ENCODE measurements around the gene RPS6KA5. TPM values are rescaled to one million over a fixed set of nuclear protein-coding genes. Genes with fewer than 3 reads are reported as not detected.
"Not testable (repeated sequence)": the region's sequence is repeated elsewhere in the genome, so short reads cannot be mapped to it uniquely, and the experiment has no call there.

RPS6KA5 gene
- total RNA-seq, 8 experiments from 2014 or later = 2.5 to 25.2 (median 5.8) TPM

GRCh38 chr14:90963343-90963742 lies 97.1 kb downstream of the RPS6KA5 start:
- no peaks in the 10 kb centered on the region for H3K4me1 ChIP-seq (replicated peaks in 1 of 2)
- in situ Hi-C loops (cut with MboI; ENCODE audit: low pct_unique_long_range_greater_than_20kb in 2 of 9, low sequenced_read_pairs in 9 of 9, unreplicated experiment in 9 of 9) = no loop called here
- 44 to 100% (median 86%) methylated on average over 1 to 4 of the region's 4 CpGs; no CpG with 5 or more reads in 1 of the 10 experiments for WGBS, 10 experiments
- no peak overlapping the region for H3K27ac ChIP-seq
- no peak for ATAC-seq (replicated peaks in 6 of 8)
- H3K4me3 ChIP-seq = no peak overlapping the region

- 7 to 98% (median 85%) methylated on average over 4 to 11 of the region's 11 CpGs for WGBS, 10 experiments
- peak in 3 of 8 experiments; percentile 60 to 90 (median 84) for ATAC-seq (replicated peaks in 6 of 8)
- Histone ChIP-seq H3K4me3 (no peak overlapping the region), H3K4me1 (replicated peaks in 1 of 2) (no peaks in the 10 kb centered on the region), H3K27ac (no peak overlapping the region)
- in situ Hi-C loops (cut with MboI; ENCODE audit: low pct_unique_long_range_greater_than_20kb in 2 of 9, low sequenced_read_pairs in 9 of 9, unreplicated experiment in 9 of 9) = no loop called here
Observed at GRCh38 chr14:90962505-90963109, 97.8 kb downstream of the RPS6KA5 start.

- 83 to 100% (median 87%) methylated on average over 1 to 6 of the region's 6 CpGs; no CpG with 5 or more reads in 1 of the 10 experiments for WGBS, 10 experiments
- in situ Hi-C loops (cut with MboI; ENCODE audit: low pct_unique_long_range_greater_than_20kb in 2 of 9, low sequenced_read_pairs in 9 of 9, unreplicated experiment in 9 of 9) = no loop called here
- Histone ChIP-seq H3K4me1 (replicated peaks in 1 of 2) (no peaks in the 10 kb centered on the region), H3K4me3 (no peak overlapping the region), H3K27ac (no peak overlapping the region)
- no peak for ATAC-seq (replicated peaks in 6 of 8)
Observed at GRCh38 chr14:90960818-90961217, 99.6 kb downstream of the RPS6KA5 start.

GRCh38 chr14:90959344-90959743 lies 101.1 kb downstream of the RPS6KA5 start:
- ATAC-seq (replicated peaks in 6 of 8) = no peak
- no peaks in the 10 kb centered on the region for H3K4me1 ChIP-seq (replicated peaks in 1 of 2)
- WGBS, 10 experiments = 80 to 100% (median 100%) methylated on average over 1 to 3 of the region's 3 CpGs; no CpG with 5 or more reads in 1 of the 10 experiments
- in situ Hi-C loops (cut with MboI; ENCODE audit: low pct_unique_long_range_greater_than_20kb in 2 of 9, low sequenced_read_pairs in 9 of 9, unreplicated experiment in 9 of 9) = no loop called here
- no peak overlapping the region for H3K4me3 ChIP-seq
- H3K27ac ChIP-seq = no peak overlapping the region

GRCh38 chr14:90956273-90956672 lies 104.2 kb downstream of the RPS6KA5 start:
- no peak overlapping the region for H3K4me3 ChIP-seq
- in situ Hi-C loops (cut with MboI; ENCODE audit: low pct_unique_long_range_greater_than_20kb in 2 of 9, low sequenced_read_pairs in 9 of 9, unreplicated experiment in 9 of 9) = no loop called here
- no peaks in the 10 kb centered on the region for H3K4me1 ChIP-seq (replicated peaks in 1 of 2)
- ATAC-seq (replicated peaks in 6 of 8) = no peak
- no peak overlapping the region for H3K27ac ChIP-seq

- H3K4me1 ChIP-seq (replicated peaks in 1 of 2); in situ Hi-C loops (cut with MboI; ENCODE audit: low pct_unique_long_range_greater_than_20kb in 2 of 9, low sequenced_read_pairs in 9 of 9, unreplicated experiment in 9 of 9); H3K27ac ChIP-seq; H3K4me3 ChIP-seq; ATAC-seq (replicated peaks in 6 of 8): not testable (repeated sequence)
- 13 to 90% (median 86%) methylated on average over 1 to 2 of the region's 2 CpGs; no CpG with 5 or more reads in 4 of the 10 experiments for WGBS, 10 experiments
Observed at GRCh38 chr14:90953643-90954042, 106.8 kb downstream of the RPS6KA5 start.

- in situ Hi-C loops (cut with MboI; ENCODE audit: low pct_unique_long_range_greater_than_20kb in 2 of 9, low sequenced_read_pairs in 9 of 9, unreplicated experiment in 9 of 9) = no loop called here
- no peak overlapping the region for H3K27ac ChIP-seq
- no peak for ATAC-seq (replicated peaks in 6 of 8)
- H3K4me3 ChIP-seq = no peak overlapping the region
- H3K4me1 ChIP-seq (replicated peaks in 1 of 2) = no peaks in the 10 kb centered on the region
- WGBS, 10 experiments = 60 to 100% (median 83%) methylated on average over 1 to 3 of the region's 3 CpGs; no CpG with 5 or more reads in 1 of the 10 experiments
Observed at GRCh38 chr14:90943367-90943766, 117.1 kb downstream of the RPS6KA5 start.

GRCh38 chr14:90942511-90942910 lies 117.9 kb downstream of the RPS6KA5 start:
- Histone ChIP-seq H3K27ac (no peak overlapping the region), H3K4me3 (no peak overlapping the region), H3K4me1 (replicated peaks in 1 of 2) (no peaks in the 10 kb centered on the region)
- in situ Hi-C loops (cut with MboI; ENCODE audit: low pct_unique_long_range_greater_than_20kb in 2 of 9, low sequenced_read_pairs in 9 of 9, unreplicated experiment in 9 of 9) = no loop called here
- 75 to 100% (median 89%) methylated on average over 1 to 2 of the region's 2 CpGs; no CpG with 5 or more reads in 1 of the 10 experiments for WGBS, 10 experiments
- no peak for ATAC-seq (replicated peaks in 6 of 8)

GRCh38 chr14:90941706-90942105 lies 118.7 kb downstream of the RPS6KA5 start:
- no peak for ATAC-seq (replicated peaks in 6 of 8)
- in situ Hi-C loops (cut with MboI; ENCODE audit: low pct_unique_long_range_greater_than_20kb in 2 of 9, low sequenced_read_pairs in 9 of 9, unreplicated experiment in 9 of 9) = no loop called here
- H3K4me3 ChIP-seq = no peak overlapping the region
- 36 to 100% (median 92%) methylated on average over 1 to 2 of the region's 2 CpGs for WGBS, 10 experiments
- no peaks in the 10 kb centered on the region for H3K4me1 ChIP-seq (replicated peaks in 1 of 2)
- H3K27ac ChIP-seq = no peak overlapping the region

GRCh38 chr14:90940318-90940962 lies 120.0 kb downstream of the RPS6KA5 start:
- no peak for ATAC-seq (replicated peaks in 6 of 8)
- H3K27ac ChIP-seq = no peak overlapping the region
- no peaks in the 10 kb centered on the region for H3K4me1 ChIP-seq (replicated peaks in 1 of 2)
- H3K4me3 ChIP-seq = no peak overlapping the region
- in situ Hi-C loops (cut with MboI; ENCODE audit: low pct_unique_long_range_greater_than_20kb in 2 of 9, low sequenced_read_pairs in 9 of 9, unreplicated experiment in 9 of 9) = no loop called here
- 33 to 95% (median 82%) methylated on average over 1 to 5 of the region's 5 CpGs; no CpG with 5 or more reads in 3 of the 10 experiments for WGBS, 10 experiments

- H3K4me3 ChIP-seq; H3K27ac ChIP-seq; ATAC-seq (replicated peaks in 6 of 8); in situ Hi-C loops (cut with MboI; ENCODE audit: low pct_unique_long_range_greater_than_20kb in 2 of 9, low sequenced_read_pairs in 9 of 9, unreplicated experiment in 9 of 9); H3K4me1 ChIP-seq (replicated peaks in 1 of 2): not testable (repeated sequence)
- WGBS, 10 experiments = 46 to 100% (median 83%) methylated on average over 1 to 4 of the region's 4 CpGs; no CpG with 5 or more reads in 1 of the 10 experiments
Observed at GRCh38 chr14:90939252-90939795, 121.1 kb downstream of the RPS6KA5 start.

GRCh38 chr14:90938615-90939014 lies 121.8 kb downstream of the RPS6KA5 start:
- ATAC-seq (replicated peaks in 6 of 8) = no peak
- Histone ChIP-seq H3K4me1 (replicated peaks in 1 of 2) (no peaks in the 10 kb centered on the region), H3K4me3 (no peak overlapping the region), H3K27ac (no peak overlapping the region)
- in situ Hi-C loops (cut with MboI; ENCODE audit: low pct_unique_long_range_greater_than_20kb in 2 of 9, low sequenced_read_pairs in 9 of 9, unreplicated experiment in 9 of 9) = no loop called here
- 0 to 100% (median 65%) methylated on average over 1 to 2 of the region's 2 CpGs; no CpG with 5 or more reads in 2 of the 10 experiments for WGBS, 10 experiments

- in situ Hi-C loops (cut with MboI; ENCODE audit: low pct_unique_long_range_greater_than_20kb in 2 of 9, low sequenced_read_pairs in 9 of 9, unreplicated experiment in 9 of 9) = no loop called here
- WGBS, 10 experiments = 65 to 100% (median 94%) methylated on average over 1 to 3 of the region's 3 CpGs; no CpG with 5 or more reads in 1 of the 10 experiments
Observed at GRCh38 chr14:90936757-90937440, 123.5 kb downstream of the RPS6KA5 start.

More at GRCh38 chr14:90936757-90937440, 123.5 kb downstream of the RPS6KA5 start:
- Histone ChIP-seq H3K27ac (no peak overlapping the region), H3K4me1 (replicated peaks in 1 of 2) (no peaks in the 10 kb centered on the region), H3K4me3 (no peak overlapping the region)
- ATAC-seq (replicated peaks in 6 of 8) = no peak
